Bronchial epithelial cell (primary cell): ENCODE measurements around the gene PTPRD. TPM values are rescaled to one million over a fixed set of nuclear protein-coding genes. Genes with fewer than 3 reads are reported as not detected.

Experiments used
- DNase-seq: peaks from one replicate; pipeline ENCODE4 v3.0.0-alpha.2; 2010; ENCODE audit warnings: low read depth
- FAIRE-seq: peaks from 2 replicates; lab custom pipeline; 2011; peaks lifted over from hg19 to GRCh38; lab: Jason Lieb, UNC
- H3K27me3 ChIP-seq: 2 replicates; pipeline ENCODE4 v1.5.1; 2011; ENCODE audit warnings: low read length; ENCODE audit not compliant: control insufficient read depth, insufficient read depth
- H3K36me3 ChIP-seq: 2 replicates; pipeline ENCODE4 v1.5.1; 2011; ENCODE audit warnings: low read length; ENCODE audit not compliant: control insufficient read depth, insufficient read depth
- H3K4me3 ChIP-seq: 2 replicates; pipeline ENCODE4 v1.5.1; 2011; ENCODE audit warnings: mild to moderate bottlenecking, low read depth, low read length, control low read depth
- CTCF ChIP-seq: IDR thresholded peaks from 2 replicates; pipeline ENCODE4 v1.5.1; 2011; ENCODE audit warnings: mild to moderate bottlenecking, moderate library complexity, low read length, control low read depth, inconsistent platforms; ENCODE audit not compliant: insufficient read depth, severe bottlenecking
- total RNA-seq: library from RNA; depleted of rRNA; stranded (reverse); fragments of >200 nt; gene quantifications from 2 replicates; pipeline ENCODE4 v1.2.1, GENCODE V29; 2014

PTPRD gene
- total RNA-seq, 1 donor from 2014 or later = 2.9 TPM

DNA sequence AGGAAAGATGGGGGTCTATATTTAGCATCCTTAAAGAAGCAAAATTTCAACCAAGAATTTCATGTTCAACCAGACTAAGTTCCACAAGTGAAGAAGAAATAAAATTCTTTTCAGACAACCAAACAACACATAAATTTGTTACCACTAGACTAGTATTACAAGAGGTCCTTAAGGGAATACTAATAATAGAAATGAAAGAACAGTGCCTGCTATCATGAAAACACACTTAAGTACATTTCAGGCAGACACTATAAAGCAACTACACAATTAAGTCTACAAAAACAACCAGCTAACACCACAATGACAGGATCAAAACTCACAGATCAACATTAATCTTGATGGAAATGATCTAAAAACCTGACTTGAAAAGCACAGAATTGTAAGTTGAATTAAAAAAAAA is 477.2 kb downstream of the PTPRD start:
- Histone ChIP-seq H3K27me3 (no peaks in the 10 kb centered on the region), H3K4me3 (no peak overlapping the region), H3K36me3 (no peaks in the 10 kb centered on the region)
- no peak for TF ChIP-seq CTCF
- FAIRE-seq (no peak), DNase-seq (no peak)

- no peaks in the 10 kb centered on the region for H3K36me3 ChIP-seq
- TF ChIP-seq CTCF = no peak
- no peaks in the 10 kb centered on the region for H3K27me3 ChIP-seq
- FAIRE-seq (no peak), DNase-seq (no peak)
- H3K4me3 ChIP-seq = no peak overlapping the region
Measured at GRCh38 chr9:10134266-10134665, 478.5 kb downstream of the PTPRD start.

GRCh38 chr9:10130061-10130675 is 482.6 kb downstream of the PTPRD start:
- FAIRE-seq (no peak), DNase-seq (no peak)
- no peaks in the 10 kb centered on the region for H3K36me3 ChIP-seq
- TF ChIP-seq CTCF = no peak
- H3K4me3 ChIP-seq = no peak overlapping the region
- no peaks in the 10 kb centered on the region for H3K27me3 ChIP-seq

GRCh38 chr9:10127867-10128266 is 484.9 kb downstream of the PTPRD start:
- no peak for TF ChIP-seq CTCF
- no peak for FAIRE-seq

GRCh38 chr9:10112798-10113197 is 500.0 kb downstream of the PTPRD start:
- DNase-seq (peak; percentile 13), FAIRE-seq (no peak)
- H3K27me3 ChIP-seq = no peaks in the 10 kb centered on the region
- H3K36me3 ChIP-seq = no peaks in the 10 kb centered on the region
- TF ChIP-seq CTCF = no peak
- no peak overlapping the region for H3K4me3 ChIP-seq

More at GRCh38 chr9:10127867-10128266, 484.9 kb downstream of the PTPRD start:
- DNase-seq = no peak
- no peaks in the 10 kb centered on the region for H3K27me3 ChIP-seq
- no peaks in the 10 kb centered on the region for H3K36me3 ChIP-seq
- no peak overlapping the region for H3K4me3 ChIP-seq

DNA sequence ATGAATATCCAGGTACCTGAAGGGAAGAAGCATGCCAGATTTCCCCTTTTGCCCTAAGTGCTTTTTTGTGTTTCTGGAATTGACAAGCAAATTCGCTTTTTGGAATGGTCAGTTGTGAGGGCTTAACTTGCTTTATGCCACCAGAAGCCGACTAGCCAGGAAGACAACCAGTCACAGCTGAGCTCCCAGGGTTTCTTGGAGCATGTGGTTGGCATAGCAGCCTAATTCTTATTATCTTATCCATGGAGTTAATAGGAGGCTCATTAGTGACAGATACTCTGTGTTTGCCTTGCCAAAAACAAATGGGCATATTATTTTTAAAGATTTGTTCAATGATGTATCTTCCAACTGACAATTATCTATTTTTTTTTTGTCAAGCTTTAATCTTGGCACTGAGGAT is 500.7 kb downstream of the PTPRD start:
- Histone ChIP-seq H3K4me3 (no peak overlapping the region), H3K27me3 (no peaks in the 10 kb centered on the region), H3K36me3 (no peaks in the 10 kb centered on the region)
- DNase-seq = no peak
- no peak for FAIRE-seq
- no peak for TF ChIP-seq CTCF
